Endometrial microvascular endothelial cells (primary cell): ENCODE results near the gene HYLS1. TPM values are rescaled to one million over a fixed set of nuclear protein-coding genes. Genes with fewer than 3 reads are reported as not detected.

Experiments
- in situ Hi-C: cut with HindIII; loops from 2 replicates; pipeline ENCODE4 v1.10.0; 2017; ENCODE audit warnings: low sequenced_read_pairs, low pct_unique_long_range_greater_than_20kb; ENCODE audit errors: inconsistent ontology term
- total RNA-seq: library from RNA; depleted of rRNA; stranded (reverse); fragments of >200 nt; gene quantifications from one replicate; pipeline ENCODE4 v1.2.3, GENCODE V29; 2015; ENCODE audit errors: inconsistent ontology term

Gene HYLS1
- total RNA-seq, 1 donor from 2014 or later, result 12.4 TPM

GRCh38 chr11:125929445-125930075 is 42.1 kb downstream of the HYLS1 start:
- in situ Hi-C loops, result loop anchor here (25.0 kb wide), 1 partner anchor 258 kb away; no protein-coding TSS in a partner anchor

- in situ Hi-C loops, result loop anchor here (25.0 kb wide), 1 partner anchor 257 kb away; no protein-coding TSS in a partner anchor
Observed at GRCh38 chr11:125930076-125930450, 42.6 kb downstream of the HYLS1 start.

- in situ Hi-C loops, result loop anchor here (25.0 kb wide), 1 partner anchor 256 kb away; no protein-coding TSS in a partner anchor
Observed at GRCh38 chr11:125931116-125931515, 43.6 kb downstream of the HYLS1 start.

GRCh38 chr11:125931668-125932067 is 44.2 kb downstream of the HYLS1 start:
- in situ Hi-C loops, result loop anchor here (25.0 kb wide), 1 partner anchor 256 kb away; no protein-coding TSS in a partner anchor

GRCh38 chr11:125932301-125932700 is 44.8 kb downstream of the HYLS1 start:
- in situ Hi-C loops, result loop anchor here (25.0 kb wide), 1 partner anchor 255 kb away; no protein-coding TSS in a partner anchor

- in situ Hi-C loops, result loop anchor here (25.0 kb wide), 1 partner anchor 254 kb away; no protein-coding TSS in a partner anchor
Observed at GRCh38 chr11:125933030-125933813, 45.8 kb downstream of the HYLS1 start.

- in situ Hi-C loops, result loop anchor here (25.0 kb wide), 1 partner anchor 253 kb away; no protein-coding TSS in a partner anchor
Observed at GRCh38 chr11:125934473-125934872, 47.0 kb downstream of the HYLS1 start.

- in situ Hi-C loops, result loop anchor here (25.0 kb wide), 1 partner anchor 252 kb away; no protein-coding TSS in a partner anchor
Observed at GRCh38 chr11:125935056-125935455, 47.6 kb downstream of the HYLS1 start.

GRCh38 chr11:125935618-125936199 is 48.2 kb downstream of the HYLS1 start:
- in situ Hi-C loops, result loop anchor here (25.0 kb wide), 1 partner anchor 252 kb away; no protein-coding TSS in a partner anchor

GRCh38 chr11:125938418-125938817 is 51.0 kb downstream of the HYLS1 start:
- in situ Hi-C loops, result loop anchor here (25.0 kb wide), 1 partner anchor 249 kb away; no protein-coding TSS in a partner anchor

GRCh38 chr11:125939081-125939521 is 51.6 kb downstream of the HYLS1 start:
- in situ Hi-C loops, result loop anchor here (25.0 kb wide), 1 partner anchor 248 kb away; no protein-coding TSS in a partner anchor

- in situ Hi-C loops, result loop anchor here (25.0 kb wide), 1 partner anchor 247 kb away; no protein-coding TSS in a partner anchor
Observed at GRCh38 chr11:125940145-125940544, 52.7 kb downstream of the HYLS1 start.

- in situ Hi-C loops, result loop anchor here (25.0 kb wide), 1 partner anchor 246 kb away; no protein-coding TSS in a partner anchor
Observed at GRCh38 chr11:125941267-125941618, 53.8 kb downstream of the HYLS1 start.

- in situ Hi-C loops, result loop anchor here (25.0 kb wide), 1 partner anchor 245 kb away; no protein-coding TSS in a partner anchor
Observed at GRCh38 chr11:125941619-125942611, 54.4 kb downstream of the HYLS1 start.

GRCh38 chr11:125942771-125943428 is 55.4 kb downstream of the HYLS1 start:
- in situ Hi-C loops, result loop anchor here (25.0 kb wide), 1 partner anchor 244 kb away; no protein-coding TSS in a partner anchor

GRCh38 chr11:125943661-125944349 is 56.3 kb downstream of the HYLS1 start:
- in situ Hi-C loops, result loop anchor here (25.0 kb wide), 1 partner anchor 243 kb away; no protein-coding TSS in a partner anchor
